Stimulated activated effector memory CD8-positive, alpha-beta T cell treated with anti-CD3 and anti-CD28 coated beads, Interleukin-12 subunit alpha, Interleukin-12 subunit beta, amount 100 ng/mL, for 72 hours (primary cell): ENCODE results near the gene RHBDL1.

Experiments
- ATAC-seq: fragments of 150-1000 bp; cut with Tn5 transposase; 2 replicates; pipeline ENCODE4 v1.10.0; 2021
- DNase-seq, 2 donors: peaks; one replicate each; pipeline ENCODE4 v3.0.0; 2021 to 2022; ENCODE audit warnings: low spot score in 2 of 2
- H3K27ac Mint-ChIP-seq: one replicate; pipeline ENCODE4 v1.8.0; 2022; ENCODE audit warnings: mild to moderate bottlenecking, mixed read lengths
- H3K36me3 Mint-ChIP-seq: one replicate; pipeline ENCODE4 v1.8.0; 2022; ENCODE audit warnings: mild to moderate bottlenecking, mixed read lengths
- H3K4me1 Mint-ChIP-seq: one replicate; pipeline ENCODE4 v1.8.0; 2022; ENCODE audit warnings: mixed read lengths
- H3K4me3 Mint-ChIP-seq: one replicate; pipeline ENCODE4 v1.8.0; 2022; ENCODE audit warnings: mild to moderate bottlenecking, mixed read lengths
- H3K9me3 Mint-ChIP-seq: one replicate; pipeline ENCODE4 v1.8.0; 2022; ENCODE audit warnings: mixed read lengths

RHBDL1 gene

GRCh38 chr16:673399-673991 lies 2.0 kb upstream of the RHBDL1 start:
- H3K4me1 Mint-ChIP-seq = peaks cover 8% of the 10 kb centered on the region
- no peak overlapping the region for H3K4me3 Mint-ChIP-seq
- ATAC-seq = no peak
- no peaks in the 10 kb centered on the region for H3K9me3 Mint-ChIP-seq
- no peak for DNase-seq
- no peak overlapping the region for H3K27ac Mint-ChIP-seq
- peaks cover 25% of the 10 kb centered on the region for H3K36me3 Mint-ChIP-seq

- ATAC-seq (no peak), DNase-seq (no peak)
- H3K4me3 Mint-ChIP-seq = peak overlapping the region; percentile 38
- peaks cover 25% of the 10 kb centered on the region for H3K36me3 Mint-ChIP-seq
- H3K4me1 Mint-ChIP-seq = peaks cover 14% of the 10 kb centered on the region
- H3K27ac Mint-ChIP-seq = no peak overlapping the region
- H3K9me3 Mint-ChIP-seq = no peaks in the 10 kb centered on the region
Measured at GRCh38 chr16:674214-674881, 1.1 kb upstream of the RHBDL1 start.

GRCh38 chr16:675884-676564 lies 553 bp downstream of the RHBDL1 start:
- no peak for DNase-seq
- Mint-ChIP-seq H3K4me1 (peaks cover 20% of the 10 kb centered on the region), H3K27ac (no peak overlapping the region), H3K36me3 (peaks cover 14% of the 10 kb centered on the region), H3K9me3 (no peaks in the 10 kb centered on the region), H3K4me3 (no peak overlapping the region)
- no peak for ATAC-seq

- Mint-ChIP-seq H3K36me3 (peaks cover 16% of the 10 kb centered on the region), H3K4me3 (no peak overlapping the region), H3K4me1 (peaks cover 25% of the 10 kb centered on the region), H3K9me3 (no peaks in the 10 kb centered on the region), H3K27ac (no peak overlapping the region)
- DNase-seq (no peak), ATAC-seq (no peak)
Measured at GRCh38 chr16:676565-676902, 1.1 kb downstream of the RHBDL1 start.

GRCh38 chr16:676913-677312 lies 1.4 kb downstream of the RHBDL1 start:
- Mint-ChIP-seq H3K36me3 (peaks cover 20% of the 10 kb centered on the region), H3K9me3 (no peaks in the 10 kb centered on the region), H3K4me3 (no peak overlapping the region), H3K27ac (no peak overlapping the region), H3K4me1 (peaks cover 29% of the 10 kb centered on the region)
- DNase-seq (no peak), ATAC-seq (no peak)

- ATAC-seq = no peak
- H3K4me1 Mint-ChIP-seq = peaks cover 36% of the 10 kb centered on the region
- H3K27ac Mint-ChIP-seq = no peak overlapping the region
- H3K9me3 Mint-ChIP-seq = no peaks in the 10 kb centered on the region
- no peak overlapping the region for H3K4me3 Mint-ChIP-seq
- no peak for DNase-seq
- peaks cover 26% of the 10 kb centered on the region for H3K36me3 Mint-ChIP-seq
Measured at GRCh38 chr16:677316-678190, 2.1 kb downstream of the RHBDL1 start.

- Mint-ChIP-seq H3K36me3 (peaks cover 27% of the 10 kb centered on the region), H3K9me3 (no peaks in the 10 kb centered on the region), H3K27ac (peak overlapping the region; percentile 76), H3K4me3 (peak overlapping the region; percentile 73), H3K4me1 (peaks cover 43% of the 10 kb centered on the region)
- ATAC-seq (no peak), DNase-seq (no peak)
Measured at GRCh38 chr16:678209-678857, 2.9 kb downstream of the RHBDL1 start.

GRCh38 chr16:678858-679813 lies 3.7 kb downstream of the RHBDL1 start:
- H3K4me1 Mint-ChIP-seq = peaks cover 45% of the 10 kb centered on the region
- H3K27ac Mint-ChIP-seq = peak overlapping the region; percentile 76
- DNase-seq = peak; percentile 55 to 82
- H3K4me3 Mint-ChIP-seq = peak overlapping the region; percentile 73
- H3K36me3 Mint-ChIP-seq = peaks cover 30% of the 10 kb centered on the region
- no peaks in the 10 kb centered on the region for H3K9me3 Mint-ChIP-seq
- peak; percentile 29 for ATAC-seq

GRCh38 chr16:679814-680624 lies 4.5 kb downstream of the RHBDL1 start, which contains the start of gene STUB1:
Gene STUB1 (plus strand): TSS chr16:680410. CDS start chr16:680526, 116 bp downstream.
- peak within 1 kb of the TSS; percentile 73 for H3K4me3 Mint-ChIP-seq
- no peaks in the 10 kb centered on the region for H3K9me3 Mint-ChIP-seq
- DNase-seq = peak; percentile 89 to 95
- H3K36me3 Mint-ChIP-seq = peaks cover 38% of the 10 kb centered on the region
- peak; percentile 61 for ATAC-seq
- peak within 1 kb of the TSS; percentile 80 for H3K27ac Mint-ChIP-seq
- H3K4me1 Mint-ChIP-seq = peaks cover 47% of the 10 kb centered on the region

GRCh38 chr16:680625-680945 lies 5.1 kb downstream of the RHBDL1 start:
- H3K4me3 Mint-ChIP-seq = peak overlapping the region; percentile 73
- peak overlapping the region; percentile 80 for H3K27ac Mint-ChIP-seq
- DNase-seq = no peak
- H3K36me3 Mint-ChIP-seq = peaks cover 39% of the 10 kb centered on the region
- ATAC-seq = no peak
- H3K4me1 Mint-ChIP-seq = peaks cover 44% of the 10 kb centered on the region
- H3K9me3 Mint-ChIP-seq = no peaks in the 10 kb centered on the region

- no peak for ATAC-seq
- peak overlapping the region; percentile 80 for H3K27ac Mint-ChIP-seq
- DNase-seq = no peak
- peaks cover 49% of the 10 kb centered on the region for H3K4me1 Mint-ChIP-seq
- no peaks in the 10 kb centered on the region for H3K9me3 Mint-ChIP-seq
- peaks cover 44% of the 10 kb centered on the region for H3K36me3 Mint-ChIP-seq
- peak overlapping the region; percentile 73 for H3K4me3 Mint-ChIP-seq
Measured at GRCh38 chr16:680967-681745, 5.7 kb downstream of the RHBDL1 start.

- Mint-ChIP-seq H3K9me3 (no peaks in the 10 kb centered on the region), H3K27ac (peak overlapping the region; percentile 89), H3K36me3 (peaks cover 48% of the 10 kb centered on the region), H3K4me1 (peaks cover 49% of the 10 kb centered on the region), H3K4me3 (peak overlapping the region; percentile 73)
- ATAC-seq (no peak), DNase-seq (no peak)
Measured at GRCh38 chr16:681746-682427, 6.4 kb downstream of the RHBDL1 start.
